Urinary bladder (tissue), 4 donors: Measurements from ENCODE around the gene ZC3H4. TPM values are rescaled to one million over a fixed set of nuclear protein-coding genes. Genes with fewer than 3 reads are reported as not detected.
A peak's percentile ranks its signal among the peaks of the same experiment; 100 is the strongest.

ENCODE experiments used
- DNase-seq: peaks from one replicate; pipeline ENCODE4 v3.0.0-alpha.2; 2015; ENCODE audit errors: extremely low spot score
- H3K27ac ChIP-seq: one replicate; pipeline ENCODE4 v1.5.1; 2013; ENCODE audit warnings: low read depth, mild to moderate bottlenecking, moderate library complexity
- H3K36me3 ChIP-seq: one replicate; pipeline ENCODE4 v1.6.1; 2013; ENCODE audit warnings: mild to moderate bottlenecking, moderate library complexity; ENCODE audit not compliant: insufficient read depth
- H3K4me1 ChIP-seq: one replicate; pipeline ENCODE4 v1.6.1; 2013; ENCODE audit warnings: mild to moderate bottlenecking, moderate library complexity; ENCODE audit not compliant: insufficient read depth
- H3K4me3 ChIP-seq: one replicate; pipeline ENCODE4 v1.5.1; 2013; ENCODE audit warnings: low read depth, low read length
- WGBS: extraction: QIAGEN DNeasy Blood & Tissue Kit; methylation state at CpG from one replicate; pipeline ENCODE4 v1.1.7; 2013; 5-methylcytosine and 5-hydroxymethylcytosine counted together
- polyA plus RNA-seq: library from polyadenylated mRNA; stranded (reverse); fragments of 200-250 nt; gene quantifications from one replicate; pipeline ENCODE4 v1.2.3, GENCODE V29; 2013
- total RNA-seq: library from RNA; depleted of rRNA; stranded (reverse); fragments of >200 nt; gene quantifications from one replicate; pipeline ENCODE4 v1.2.3, GENCODE V29; 2014
- donor health status: healthy with polysubstance abuse.
- donor health status: healthy.

The ZC3H4 gene
- total and polyA plus RNA-seq, 2 donors = 10.7 to 15.2 TPM

GRCh38 chr19:47032171-47032811, 81.3 kb downstream of the ZC3H4 start:
- H3K27ac ChIP-seq = no peak overlapping the region
- H3K4me3 ChIP-seq = no peak overlapping the region
- DNase-seq = no peak
- 17% methylated on average over 17 of the region's 17 CpGs for WGBS
- H3K36me3 ChIP-seq = no peaks in the 10 kb centered on the region
- H3K4me1 ChIP-seq = no peaks in the 10 kb centered on the region

GRCh38 chr19:47028195-47028601, 85.4 kb downstream of the ZC3H4 start:
- DNase-seq = no peak
- no peaks in the 10 kb centered on the region for H3K36me3 ChIP-seq
- no peaks in the 10 kb centered on the region for H3K4me1 ChIP-seq
- WGBS = 9% methylated on average over 14 of the region's 14 CpGs
- no peak overlapping the region for H3K4me3 ChIP-seq
- no peak overlapping the region for H3K27ac ChIP-seq

- no peak for DNase-seq
- no peak overlapping the region for H3K27ac ChIP-seq
- H3K4me3 ChIP-seq = no peak overlapping the region
- no peaks in the 10 kb centered on the region for H3K4me1 ChIP-seq
- H3K36me3 ChIP-seq = no peaks in the 10 kb centered on the region
- 25% methylated on average over 12 of the region's 12 CpGs for WGBS
Observed at GRCh38 chr19:47027586-47028088, 85.9 kb downstream of the ZC3H4 start.

GRCh38 chr19:47026889-47027288, 86.7 kb downstream of the ZC3H4 start:
- Histone ChIP-seq H3K4me1 (no peaks in the 10 kb centered on the region), H3K27ac (no peak overlapping the region), H3K4me3 (no peak overlapping the region), H3K36me3 (no peaks in the 10 kb centered on the region)
- WGBS = 94% methylated on average over 8 of the region's 8 CpGs
- DNase-seq = no peak

- H3K4me1 ChIP-seq = no peaks in the 10 kb centered on the region
- 93% methylated on average over 2 of the region's 2 CpGs for WGBS
- DNase-seq = no peak
- H3K27ac ChIP-seq = no peak overlapping the region
- no peaks in the 10 kb centered on the region for H3K36me3 ChIP-seq
- H3K4me3 ChIP-seq = no peak overlapping the region
Observed at GRCh38 chr19:47026156-47026555, 87.4 kb downstream of the ZC3H4 start.

GRCh38 chr19:47024502-47024901, 89.1 kb downstream of the ZC3H4 start:
- Histone ChIP-seq H3K4me1 (no peaks in the 10 kb centered on the region), H3K4me3 (no peak overlapping the region), H3K36me3 (no peaks in the 10 kb centered on the region), H3K27ac (no peak overlapping the region)
- WGBS = 86% methylated on average over 5 of the region's 5 CpGs
- DNase-seq = no peak

- DNase-seq = no peak
- Histone ChIP-seq H3K4me1 (no peaks in the 10 kb centered on the region), H3K4me3 (no peak overlapping the region), H3K27ac (no peak overlapping the region), H3K36me3 (no peaks in the 10 kb centered on the region)
- WGBS = 32% methylated on average over 7 of the region's 7 CpGs
Observed at GRCh38 chr19:47023448-47023794, 90.2 kb downstream of the ZC3H4 start.

GRCh38 chr19:47022541-47023447, 90.8 kb downstream of the ZC3H4 start:
- H3K4me1 ChIP-seq = no peaks in the 10 kb centered on the region
- H3K4me3 ChIP-seq = no peak overlapping the region
- DNase-seq = no peak
- 8% methylated on average over 33 of the region's 33 CpGs for WGBS
- H3K36me3 ChIP-seq = no peaks in the 10 kb centered on the region
- no peak overlapping the region for H3K27ac ChIP-seq

- no peak overlapping the region for H3K4me3 ChIP-seq
- H3K36me3 ChIP-seq = no peaks in the 10 kb centered on the region
- H3K4me1 ChIP-seq = no peaks in the 10 kb centered on the region
- H3K27ac ChIP-seq = no peak overlapping the region
- 29% methylated on average over 14 of the region's 14 CpGs for WGBS
- DNase-seq = no peak
Observed at GRCh38 chr19:47022140-47022536, 91.4 kb downstream of the ZC3H4 start.

- Histone ChIP-seq H3K27ac (no peak overlapping the region), H3K4me1 (no peaks in the 10 kb centered on the region), H3K36me3 (no peaks in the 10 kb centered on the region), H3K4me3 (no peak overlapping the region)
- WGBS = 4% methylated on average over 50 of the region's 50 CpGs
- DNase-seq = no peak
Observed at GRCh38 chr19:47021536-47022139, 91.9 kb downstream of the ZC3H4 start.

- WGBS = 1% methylated on average over 37 of the region's 37 CpGs
- H3K4me1 ChIP-seq = no peaks in the 10 kb centered on the region
- H3K36me3 ChIP-seq = no peaks in the 10 kb centered on the region
- no peak overlapping the region for H3K27ac ChIP-seq
- H3K4me3 ChIP-seq = peak overlapping the region; percentile 24
- no peak for DNase-seq
Observed at GRCh38 chr19:47020992-47021496, 92.5 kb downstream of the ZC3H4 start.

- WGBS = 1% methylated on average over 62 of the region's 62 CpGs
- H3K4me3 ChIP-seq = peak overlapping the region; percentile 24
- no peaks in the 10 kb centered on the region for H3K36me3 ChIP-seq
- no peak for DNase-seq
- no peak overlapping the region for H3K27ac ChIP-seq
- H3K4me1 ChIP-seq = no peaks in the 10 kb centered on the region
Observed at GRCh38 chr19:47020132-47020805, 93.3 kb downstream of the ZC3H4 start.

GRCh38 chr19:47019431-47020041, 94.0 kb downstream of the ZC3H4 start, which contains the start of gene NPAS1:
NPAS1 (plus strand) TSS chr19:47019837; CDS start chr19:47021048, 1,211 bp downstream.
- no peaks in the 10 kb centered on the region for H3K36me3 ChIP-seq
- 1% methylated on average over 58 of the region's 58 CpGs for WGBS
- no peak within 1 kb of the TSS for H3K27ac ChIP-seq
- no peaks in the 10 kb centered on the region for H3K4me1 ChIP-seq
- no peak for DNase-seq
- H3K4me3 ChIP-seq = peak within 1 kb of the TSS; percentile 24
